HFFc6 (cell line): Measurements from ENCODE around the gene CMTM2. TPM values are rescaled to one million over a fixed set of nuclear protein-coding genes. Genes with fewer than 3 reads are reported as not detected.
"Not testable (repeated sequence)": the region's sequence is repeated elsewhere in the genome, so short reads cannot be mapped to it uniquely, and the experiment has no call there.

Source experiments
- DNase-seq: peaks from one replicate; pipeline ENCODE4 v3.0.0-alpha.2; 2018
- H3K27ac Mint-ChIP-seq: 2 replicates; pipeline ENCODE4 v1.8.0; 2020; ENCODE audit warnings: mild to moderate bottlenecking, mixed read lengths
- H3K27me3 Mint-ChIP-seq: 2 replicates; pipeline ENCODE4 v1.8.0; 2021; ENCODE audit warnings: mild to moderate bottlenecking, moderate library complexity, mixed read lengths; ENCODE audit not compliant: insufficient read depth
- H3K36me3 Mint-ChIP-seq: 2 replicates; pipeline ENCODE4 v1.8.0; 2021; ENCODE audit warnings: low read depth, mixed read lengths
- H3K4me1 Mint-ChIP-seq: 2 replicates; pipeline ENCODE4 v1.8.0; 2020; ENCODE audit warnings: low read depth, mixed read lengths
- H3K4me3 Mint-ChIP-seq: 2 replicates; pipeline ENCODE4 v1.8.0; 2020; ENCODE audit warnings: mild to moderate bottlenecking, moderate library complexity, mixed read lengths
- H3K9me3 Mint-ChIP-seq: 2 replicates; pipeline ENCODE4 v1.8.0; 2020; ENCODE audit warnings: mild to moderate bottlenecking, mixed read lengths
- total RNA-seq, 6 experiments: library from RNA; stranded (reverse); fragmentation: NEBNext Ultra II Directional; extraction: Animal tissue kit (Norgen Biotek cat#: 25700); gene quantifications; 2 replicates in 1 of 6; 3 replicates in 5 of 6; pipeline ENCODE4 v1.2.3, GENCODE V29; 2021
- TF ChIP-seq, protein P1 (sequence below): fragments of 200-600 bp; sonication (generic); IDR thresholded peaks from 2 replicates; pipeline ENCODE4 v1.5.0; 2021; ENCODE audit warnings: antibody characterized with exemption, mild to moderate bottlenecking

CMTM2 gene
- total RNA-seq, 6 experiments from 2014 or later: not detected

DNA sequence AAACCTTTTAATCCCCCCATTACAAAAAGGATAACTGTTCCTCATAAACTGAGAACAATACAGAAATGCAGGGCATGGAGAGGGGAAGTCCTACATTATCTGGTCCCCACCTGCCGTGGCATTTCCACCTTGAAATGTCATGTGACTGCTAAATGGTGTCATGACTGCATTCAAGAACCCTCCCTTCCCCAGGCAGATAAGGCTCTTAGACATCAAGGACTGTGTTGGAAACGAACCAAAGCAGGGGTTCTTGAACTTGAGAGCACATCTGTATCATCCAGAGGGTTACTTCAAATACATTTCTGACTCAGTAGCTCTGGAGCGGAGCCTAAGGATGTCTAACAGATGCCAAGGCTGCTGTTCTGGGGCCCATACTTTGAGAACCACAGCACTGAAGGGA, 43.6 kb downstream of the CMTM2 start:
- TF ChIP-seq, protein P1, sequence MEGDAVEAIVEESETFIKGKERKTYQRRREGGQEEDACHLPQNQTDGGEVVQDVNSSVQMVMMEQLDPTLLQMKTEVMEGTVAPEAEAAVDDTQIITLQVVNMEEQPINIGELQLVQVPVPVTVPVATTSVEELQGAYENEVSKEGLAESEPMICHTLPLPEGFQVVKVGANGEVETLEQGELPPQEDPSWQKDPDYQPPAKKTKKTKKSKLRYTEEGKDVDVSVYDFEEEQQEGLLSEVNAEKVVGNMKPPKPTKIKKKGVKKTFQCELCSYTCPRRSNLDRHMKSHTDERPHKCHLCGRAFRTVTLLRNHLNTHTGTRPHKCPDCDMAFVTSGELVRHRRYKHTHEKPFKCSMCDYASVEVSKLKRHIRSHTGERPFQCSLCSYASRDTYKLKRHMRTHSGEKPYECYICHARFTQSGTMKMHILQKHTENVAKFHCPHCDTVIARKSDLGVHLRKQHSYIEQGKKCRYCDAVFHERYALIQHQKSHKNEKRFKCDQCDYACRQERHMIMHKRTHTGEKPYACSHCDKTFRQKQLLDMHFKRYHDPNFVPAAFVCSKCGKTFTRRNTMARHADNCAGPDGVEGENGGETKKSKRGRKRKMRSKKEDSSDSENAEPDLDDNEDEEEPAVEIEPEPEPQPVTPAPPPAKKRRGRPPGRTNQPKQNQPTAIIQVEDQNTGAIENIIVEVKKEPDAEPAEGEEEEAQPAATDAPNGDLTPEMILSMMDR: no peak
- Mint-ChIP-seq H3K4me3 (no peak overlapping the region), H3K9me3 (no peaks in the 10 kb centered on the region), H3K4me1 (peaks cover 39% of the 10 kb centered on the region), H3K36me3 (peaks cover 5% of the 10 kb centered on the region), H3K27ac (no peak overlapping the region), H3K27me3 (peaks cover 2% of the 10 kb centered on the region)
- DNase-seq: no peak

GRCh38 chr16:66623755-66624154, 44.5 kb downstream of the CMTM2 start:
- H3K9me3 Mint-ChIP-seq: no peaks in the 10 kb centered on the region
- peaks cover 5% of the 10 kb centered on the region for H3K36me3 Mint-ChIP-seq
- H3K27ac Mint-ChIP-seq: no peak overlapping the region
- peaks cover 30% of the 10 kb centered on the region for H3K4me1 Mint-ChIP-seq
- TF ChIP-seq, protein P1: no peak
- no peak overlapping the region for H3K4me3 Mint-ChIP-seq
- H3K27me3 Mint-ChIP-seq: peaks cover 5% of the 10 kb centered on the region
- no peak for DNase-seq

DNA sequence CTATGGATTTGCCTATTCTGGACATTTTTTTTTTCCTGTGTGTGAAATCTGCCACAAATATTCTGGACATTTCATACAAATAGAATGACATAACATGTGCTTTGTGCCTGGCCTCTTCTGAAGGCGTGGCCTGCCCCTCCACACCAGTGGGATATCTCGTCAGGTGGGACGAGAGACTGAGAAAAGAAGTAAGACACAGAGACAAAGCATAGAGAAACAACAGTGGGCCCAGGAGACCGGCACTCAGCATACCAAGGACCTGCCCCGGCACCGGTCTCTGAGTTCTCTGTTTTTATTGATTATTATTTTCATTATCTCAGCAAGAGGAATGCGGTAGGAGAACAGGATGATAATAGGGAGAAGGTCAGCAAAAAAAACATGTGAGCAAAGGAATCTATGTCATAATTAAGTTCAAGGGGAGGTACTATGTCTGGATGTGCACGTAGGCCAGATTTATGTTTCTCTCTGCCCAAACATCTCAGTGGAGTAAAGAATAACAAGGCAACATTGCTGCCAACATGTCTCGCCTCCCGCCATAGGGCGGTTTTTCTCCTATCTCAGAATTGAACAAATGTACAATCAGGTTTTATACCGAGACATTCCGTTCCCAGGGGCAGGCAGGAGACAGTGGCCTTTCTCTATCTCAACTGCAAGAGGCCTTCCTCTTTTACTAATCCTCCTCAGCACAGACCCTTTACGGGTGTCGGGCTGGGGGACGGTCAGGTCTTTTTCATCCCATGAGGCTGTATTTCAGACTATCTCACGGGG, 48.5 kb downstream of the CMTM2 start:
- not testable (repeated sequence) for DNase-seq, H3K4me3 Mint-ChIP-seq, H3K9me3 Mint-ChIP-seq, H3K27me3 Mint-ChIP-seq, H3K27ac Mint-ChIP-seq, H3K4me1 Mint-ChIP-seq, H3K36me3 Mint-ChIP-seq

DNA sequence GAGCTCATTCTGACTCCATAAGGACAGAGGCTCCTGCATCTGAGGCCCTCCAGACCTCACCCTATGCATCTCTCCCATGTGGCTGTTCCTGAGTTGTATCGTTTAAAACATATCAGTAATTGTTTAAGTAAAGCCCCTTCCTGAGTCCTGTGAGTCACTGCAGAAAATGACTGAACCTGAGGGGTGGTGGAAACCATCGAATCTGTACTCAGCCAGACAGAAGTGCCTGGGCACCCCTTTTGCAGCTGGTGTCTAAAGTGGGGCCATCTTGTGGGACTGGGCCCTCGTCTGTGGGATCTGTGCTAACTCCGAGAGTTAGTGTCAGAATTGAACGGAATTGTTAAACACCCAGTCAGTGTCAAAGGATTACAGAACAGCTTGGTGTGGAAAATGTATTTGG, 50.6 kb downstream of the CMTM2 start:
- no peak for DNase-seq
- no peaks in the 10 kb centered on the region for H3K36me3 Mint-ChIP-seq
- no peaks in the 10 kb centered on the region for H3K4me1 Mint-ChIP-seq
- no peak overlapping the region for H3K27ac Mint-ChIP-seq
- no peak overlapping the region for H3K4me3 Mint-ChIP-seq
- H3K9me3 Mint-ChIP-seq: no peaks in the 10 kb centered on the region
- peaks cover 3% of the 10 kb centered on the region for H3K27me3 Mint-ChIP-seq
- TF ChIP-seq, protein P1: no peak

GRCh38 chr16:66630561-66631260, 51.4 kb downstream of the CMTM2 start:
- not testable (repeated sequence) for DNase-seq, H3K4me3 Mint-ChIP-seq, H3K9me3 Mint-ChIP-seq, H3K27me3 Mint-ChIP-seq, H3K4me1 Mint-ChIP-seq, H3K36me3 Mint-ChIP-seq, H3K27ac Mint-ChIP-seq

- not testable (repeated sequence) for H3K9me3 Mint-ChIP-seq, H3K4me1 Mint-ChIP-seq, DNase-seq, H3K36me3 Mint-ChIP-seq, H3K27ac Mint-ChIP-seq, H3K4me3 Mint-ChIP-seq, H3K27me3 Mint-ChIP-seq
Measured at GRCh38 chr16:66631558-66631957, 52.3 kb downstream of the CMTM2 start.

GRCh38 chr16:66634527-66635196, 55.4 kb downstream of the CMTM2 start:
- peaks cover 15% of the 10 kb centered on the region for H3K4me1 Mint-ChIP-seq
- peaks cover 4% of the 10 kb centered on the region for H3K27me3 Mint-ChIP-seq

More at GRCh38 chr16:66634527-66635196, 55.4 kb downstream of the CMTM2 start:
- H3K27ac Mint-ChIP-seq: no peak overlapping the region
- no peak overlapping the region for H3K4me3 Mint-ChIP-seq
- no peaks in the 10 kb centered on the region for H3K9me3 Mint-ChIP-seq
- no peak for DNase-seq
- TF ChIP-seq, protein P1: no peak
- no peaks in the 10 kb centered on the region for H3K36me3 Mint-ChIP-seq
